GM21447 (cell line): ENCODE measurements around the gene PLA2G4D.

Source experiments
- ATAC-seq: cut with Tn5 transposase; IDR thresholded peaks from one replicate; pipeline ENCODE4 v1.9.1; 2021; ENCODE audit not compliant: unreplicated experiment

Gene PLA2G4D

GRCh38 chr15:42129364-42129763 lies 35.0 kb upstream of the PLA2G4D start:
- no peak for ATAC-seq

- no peak for ATAC-seq
These were observed 34.1 kb upstream of the PLA2G4D start for GRCh38 chr15:42128476-42128875.

- no peak for ATAC-seq
These were observed 29.2 kb upstream of the PLA2G4D start for GRCh38 chr15:42123546-42123945.

GRCh38 chr15:42121682-42122081 lies 27.3 kb upstream of the PLA2G4D start:
- ATAC-seq, result no peak

- no peak for ATAC-seq
These were observed 26.7 kb upstream of the PLA2G4D start for GRCh38 chr15:42121021-42121420.

GRCh38 chr15:42120285-42120684 lies 25.9 kb upstream of the PLA2G4D start:
- no peak for ATAC-seq

GRCh38 chr15:42119446-42119760 lies 25.0 kb upstream of the PLA2G4D start:
- ATAC-seq, result no peak

- ATAC-seq, result no peak
These were observed 24.5 kb upstream of the PLA2G4D start for GRCh38 chr15:42118650-42119445.

- ATAC-seq, result no peak
These were observed 17.6 kb upstream of the PLA2G4D start for GRCh38 chr15:42111924-42112323.

GRCh38 chr15:42110367-42110766 lies 16.0 kb upstream of the PLA2G4D start:
- ATAC-seq, result no peak

GRCh38 chr15:42108806-42109205 lies 14.4 kb upstream of the PLA2G4D start:
- no peak for ATAC-seq

GRCh38 chr15:42108189-42108588 lies 13.8 kb upstream of the PLA2G4D start:
- ATAC-seq, result no peak

GRCh38 chr15:42107473-42107872 lies 13.1 kb upstream of the PLA2G4D start:
- no peak for ATAC-seq

- ATAC-seq, result no peak
These were observed 11.9 kb upstream of the PLA2G4D start for GRCh38 chr15:42106288-42106687.

- no peak for ATAC-seq
These were observed 9.9 kb upstream of the PLA2G4D start for GRCh38 chr15:42104095-42104891.

GRCh38 chr15:42102646-42103235 lies 8.4 kb upstream of the PLA2G4D start:
- ATAC-seq, result no peak

- no peak for ATAC-seq
These were observed 7.5 kb upstream of the PLA2G4D start for GRCh38 chr15:42101861-42102260.

GRCh38 chr15:42100021-42100800 lies 5.8 kb upstream of the PLA2G4D start:
- ATAC-seq, result no peak

GRCh38 chr15:42097018-42097417 lies 2.7 kb upstream of the PLA2G4D start:
- no peak for ATAC-seq

GRCh38 chr15:42093966-42094365 lies 396 bp downstream of the PLA2G4D start:
- ATAC-seq, result no peak
